ENCODE data around the gene STARD3NL.

GRCh38 chr7:38229386-38229785 is 51.3 kb downstream of the STARD3NL start:
- no peak for TF ChIP-seq CTCF (conservative IDR thresholded peaks at IDR 0.05; ENCODE audit: low read depth, low read length)
- TF ChIP-seq FOS (IDR thresholded peaks at IDR 0.05; ENCODE audit: low read depth, low read length): no peak
- TF ChIP-seq POLR2A (IDR thresholded peaks at IDR 0.05; ENCODE audit: low read depth, low read length): no peak
- TF ChIP-seq MXI1 (IDR thresholded peaks at IDR 0.05; ENCODE audit: borderline replicate concordance, low read depth, low read length): no peak
- no peak for TF ChIP-seq SMC3 (IDR thresholded peaks at IDR 0.05; ENCODE audit: low read depth, low read length)
- TF ChIP-seq CEBPB (IDR thresholded peaks at IDR 0.05; ENCODE audit: low read depth, low read length): no peak
- TF ChIP-seq USF2 (IDR thresholded peaks at IDR 0.05; ENCODE audit: low read depth, low read length): no peak
- TF ChIP-seq ELK1 (IDR thresholded peaks at IDR 0.05; ENCODE audit: borderline replicate concordance, low read depth, low read length): no peak

Measured in IMR-90 (cell line).